Kidney (tissue), 14 donors: ENCODE data around the gene VENTX. TPM values are rescaled to one million over a fixed set of nuclear protein-coding genes. Genes with fewer than 3 reads are reported as not detected.

Experiments
- DNase-seq, 5 donors: peaks; one replicate each; pipeline ENCODE4 v3.0.0-alpha.2; 2013 to 2020
- FAIRE-seq: peaks from 2 replicates; lab custom pipeline; 2012; peaks lifted over from hg19 to GRCh38; lab: Jason Lieb, UNC
- H3K27ac ChIP-seq, 2 donors: one replicate each; pipeline ENCODE4 v1.7.0; 2013; ENCODE audit warnings: low read depth in 2 of 2, low read length in 2 of 2, inconsistent platforms in 1 of 2
- H3K27me3 ChIP-seq: one replicate; pipeline ENCODE4 v1.7.1; 2013; ENCODE audit warnings: low read length, inconsistent platforms; ENCODE audit not compliant: control insufficient read depth, insufficient read depth
- H3K36me3 ChIP-seq, 3 donors: one replicate each; pipeline versions ENCODE4 v1.7.0 to v1.7.1; 2013; ENCODE audit warnings: low read length in 3 of 3, control low read depth in 1 of 3, inconsistent platforms in 1 of 3; ENCODE audit not compliant: insufficient read depth in 3 of 3, control insufficient read depth in 2 of 3
- H3K4me1 ChIP-seq, 3 donors: one replicate each; pipeline versions ENCODE4 v1.7.0 to v1.7.1; 2013; ENCODE audit warnings: low read length in 3 of 3, inconsistent platforms in 1 of 3, low read depth in 1 of 3; ENCODE audit not compliant: control insufficient read depth in 2 of 3, insufficient read depth in 2 of 3
- H3K4me3 ChIP-seq, 3 donors: one replicate each; pipeline versions ENCODE4 v1.7.0 to v1.8.1; 2013; ENCODE audit warnings: low read length in 3 of 3, control low read depth in 1 of 3, inconsistent platforms in 1 of 3
- H3K9ac ChIP-seq, 3 donors: one replicate each; pipeline versions ENCODE4 v1.7.0 to v1.7.1; 2013; ENCODE audit warnings: low read length in 3 of 3, control low read depth in 1 of 3, inconsistent platforms in 1 of 3
- H3K9me3 ChIP-seq, 3 donors: one replicate each; pipeline versions ENCODE4 v1.7.0 to v1.7.1; 2013; ENCODE audit warnings: low read length in 3 of 3, control low read depth in 1 of 3, inconsistent platforms in 1 of 3; ENCODE audit not compliant: control insufficient read depth in 2 of 3, insufficient read depth in 1 of 3
- CTCF ChIP-seq: IDR thresholded peaks from 3 replicates; pipeline ENCODE4 v1.5.1; 2012; ENCODE audit warnings: mild to moderate bottlenecking, moderate library complexity, borderline replicate concordance; ENCODE audit not compliant: insufficient read depth; ENCODE audit errors: extremely low read depth
- intact Hi-C: fragments of 100-400 bp; cut with DNase I; formaldehyde crosslinking; loops from one replicate; pipeline ENCODE4 v1.11.1; 2022
- polyA plus RNA-seq: library from polyadenylated mRNA; stranded (reverse); fragments of 350-450 nt; fragmentation: Illumina TruSeq; extraction: RNeasy Lipid Tissue Mini Kit (QIAGEN cat#74804); gene quantifications from one replicate; pipeline ENCODE4 v1.2.3, GENCODE V29; 2014; ENCODE audit warnings: low read depth, low replicate concordance; ENCODE audit not compliant: insufficient read depth
- total RNA-seq: library from RNA; stranded (reverse); fragmentation: NEBNext Ultra II Directional; extraction: Animal tissue kit (Norgen Biotek cat#: 25700); gene quantifications from one replicate; pipeline ENCODE4 v1.2.1, GENCODE V29; 2021
- donor health status: control.
- donor health status: control.
- donor health status: control.
- donor health status: control.
- donor health status: control.
- donor health status: DM: yes; HTN: yes; CAD: no.
- donor health status: Normal renal cell carcinoma (clear cell type).

Gene VENTX
- total and polyA plus RNA-seq, 2 donors from 2014 or later: 0.39 to 3.3 TPM

GRCh38 chr10:133195096-133195495 is 42.6 kb upstream of the VENTX start:
- FAIRE-seq (no peak), DNase-seq (peak in 1 of 5 donors; percentile 30)
- Histone ChIP-seq H3K9ac (no peak overlapping the region), H3K4me3 (no peak overlapping the region), H3K4me1 (no peaks in the 10 kb centered on the region), H3K27ac (no peak overlapping the region), H3K27me3 (no peaks in the 10 kb centered on the region), H3K36me3 (no peaks in the 10 kb centered on the region), H3K9me3 (no peaks in the 10 kb centered on the region)
- intact Hi-C loops: no loop called here
- TF ChIP-seq CTCF: no peak

- Histone ChIP-seq H3K4me3 (no peak overlapping the region), H3K36me3 (no peaks in the 10 kb centered on the region), H3K9ac (no peak overlapping the region), H3K9me3 (no peaks in the 10 kb centered on the region), H3K4me1 (no peaks in the 10 kb centered on the region), H3K27me3 (no peaks in the 10 kb centered on the region), H3K27ac (no peak overlapping the region)
- intact Hi-C loops: no loop called here
- FAIRE-seq: no peak
- DNase-seq: peak in 1 of 5 donors; percentile 64
- TF ChIP-seq CTCF: no peak
Observed at GRCh38 chr10:133195611-133196010, 42.0 kb upstream of the VENTX start.

- Histone ChIP-seq H3K9ac (no peak overlapping the region), H3K4me1 (no peaks in the 10 kb centered on the region), H3K27me3 (no peaks in the 10 kb centered on the region), H3K9me3 (no peaks in the 10 kb centered on the region), H3K36me3 (no peaks in the 10 kb centered on the region), H3K4me3 (no peak overlapping the region), H3K27ac (no peak overlapping the region)
- FAIRE-seq (no peak), DNase-seq (peak in 2 of 5 donors; percentile 25 to 65)
- intact Hi-C loops: no loop called here
- TF ChIP-seq CTCF: no peak
Observed at GRCh38 chr10:133196221-133196915, 41.3 kb upstream of the VENTX start.
